Erythroblast (primary cell): ENCODE results near the gene ITPR1.

ENCODE experiments used
- DNase-seq, 2 experiments: peaks; one replicate each; lab custom pipeline; 2025; lab: John Stamatoyannopoulos, UW
- GATA1 ChIP-seq: IDR thresholded peaks from 2 replicates; pipeline ENCODE4 v1.6.1; 2011; ENCODE audit warnings: low read depth, mild to moderate bottlenecking, control low read depth, low read length, moderate library complexity
- POLR2A ChIP-seq: IDR thresholded peaks from 2 replicates; pipeline ENCODE4 v1.6.1; 2011; ENCODE audit warnings: mild to moderate bottlenecking, low read length

The ITPR1 gene

GRCh38 chr3:4571690-4572334 is 78.7 kb downstream of the ITPR1 start:
- TF ChIP-seq POLR2A (no peak), GATA1 (no peak)
- DNase-seq = peak; percentile 29 to 41

GRCh38 chr3:4573153-4573552 is 80.0 kb downstream of the ITPR1 start:
- no peak for TF ChIP-seq GATA1
- TF ChIP-seq POLR2A = no peak
- no peak for DNase-seq

- TF ChIP-seq POLR2A (no peak), GATA1 (no peak)
- DNase-seq = no peak
Measured at GRCh38 chr3:4574426-4574965, 81.3 kb downstream of the ITPR1 start.

- no peak for TF ChIP-seq GATA1
- TF ChIP-seq POLR2A = no peak
- DNase-seq = no peak
Measured at GRCh38 chr3:4575381-4575780, 82.2 kb downstream of the ITPR1 start.

- DNase-seq = no peak
Measured at GRCh38 chr3:4577721-4578120, 84.6 kb downstream of the ITPR1 start.

GRCh38 chr3:4580346-4581123 is 87.4 kb downstream of the ITPR1 start:
- TF ChIP-seq POLR2A = no peak
- TF ChIP-seq GATA1 = no peak
- no peak for DNase-seq

More at GRCh38 chr3:4577721-4578120, 84.6 kb downstream of the ITPR1 start:
- no peak for TF ChIP-seq GATA1
- TF ChIP-seq POLR2A = no peak

- TF ChIP-seq POLR2A = no peak
- TF ChIP-seq GATA1 = no peak
- no peak for DNase-seq
Measured at GRCh38 chr3:4581124-4581424, 87.9 kb downstream of the ITPR1 start.

- DNase-seq = no peak
- no peak for TF ChIP-seq POLR2A
- no peak for TF ChIP-seq GATA1
Measured at GRCh38 chr3:4581498-4581897, 88.3 kb downstream of the ITPR1 start.

GRCh38 chr3:4581920-4582611 is 88.9 kb downstream of the ITPR1 start:
- TF ChIP-seq POLR2A (no peak), GATA1 (no peak)
- DNase-seq = peak in 1 of 2 experiments; percentile 7

GRCh38 chr3:4582624-4583023 is 89.5 kb downstream of the ITPR1 start:
- DNase-seq = no peak
- TF ChIP-seq GATA1 (no peak), POLR2A (no peak)

GRCh38 chr3:4583416-4583815 is 90.3 kb downstream of the ITPR1 start:
- no peak for DNase-seq
- TF ChIP-seq GATA1 (no peak), POLR2A (no peak)

- DNase-seq = peak; percentile 36 to 44
- TF ChIP-seq POLR2A = no peak
- no peak for TF ChIP-seq GATA1
Measured at GRCh38 chr3:4584456-4585249, 91.5 kb downstream of the ITPR1 start.

GRCh38 chr3:4586381-4586780 is 93.2 kb downstream of the ITPR1 start:
- TF ChIP-seq GATA1 (no peak), POLR2A (no peak)
- DNase-seq = no peak
